ES-I3 (cell line): ENCODE data around the gene ASXL2.
"Not testable (repeated sequence)": the region's sequence is repeated elsewhere in the genome, so short reads cannot be mapped to it uniquely, and the experiment has no call there.

Experiments
- H3K36me3 ChIP-seq: 2 replicates; pipeline ENCODE4 v1.6.1; 2013; ENCODE audit warnings: mild to moderate bottlenecking, low read length, control low read depth, moderate library complexity; ENCODE audit not compliant: insufficient read depth
- H3K4me1 ChIP-seq: 2 replicates; pipeline ENCODE4 v1.6.1; 2013; ENCODE audit warnings: mild to moderate bottlenecking, control low read depth, low read length; ENCODE audit not compliant: insufficient read depth
- H3K9ac ChIP-seq: 2 replicates; pipeline ENCODE4 v1.6.1; 2013; ENCODE audit warnings: low read depth, mild to moderate bottlenecking, low read length, moderate library complexity
- H3K9me3 ChIP-seq: 2 replicates; pipeline ENCODE4 v1.6.1; 2013; ENCODE audit warnings: mild to moderate bottlenecking, low read length, moderate library complexity; ENCODE audit not compliant: control insufficient read depth, insufficient read depth

ASXL2 gene

DNA sequence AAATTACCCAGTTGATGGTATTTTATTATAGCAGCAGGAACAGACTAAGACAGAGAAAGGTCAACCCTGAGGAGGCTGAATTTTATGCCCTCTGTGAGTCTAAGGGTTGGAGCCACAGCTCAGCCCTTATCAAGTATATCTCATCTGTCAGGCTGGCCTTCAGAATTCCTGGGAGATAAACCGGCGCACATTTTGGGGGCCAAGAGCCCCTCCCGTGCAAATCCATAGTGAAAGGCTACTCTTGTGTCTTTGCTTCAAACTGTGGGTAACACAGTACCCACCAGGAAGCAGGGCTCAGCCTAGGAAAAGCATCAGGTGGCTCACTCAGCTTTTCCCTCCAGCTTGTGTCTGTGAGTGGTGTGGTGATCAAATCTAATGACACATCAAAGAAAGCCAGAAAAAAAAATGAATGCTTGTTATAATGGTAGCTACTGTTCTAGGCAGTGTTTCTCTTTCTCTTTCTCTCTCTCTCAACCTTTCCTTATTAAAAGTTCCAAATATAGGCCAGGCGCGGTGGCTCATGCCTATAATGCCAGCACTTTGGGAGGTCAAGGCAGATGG is 25.0 kb upstream of the ASXL2 start:
- Histone ChIP-seq H3K36me3 (no peaks in the 10 kb centered on the region), H3K9me3 (no peaks in the 10 kb centered on the region), H3K4me1 (no peaks in the 10 kb centered on the region), H3K9ac (no peak overlapping the region)

DNA sequence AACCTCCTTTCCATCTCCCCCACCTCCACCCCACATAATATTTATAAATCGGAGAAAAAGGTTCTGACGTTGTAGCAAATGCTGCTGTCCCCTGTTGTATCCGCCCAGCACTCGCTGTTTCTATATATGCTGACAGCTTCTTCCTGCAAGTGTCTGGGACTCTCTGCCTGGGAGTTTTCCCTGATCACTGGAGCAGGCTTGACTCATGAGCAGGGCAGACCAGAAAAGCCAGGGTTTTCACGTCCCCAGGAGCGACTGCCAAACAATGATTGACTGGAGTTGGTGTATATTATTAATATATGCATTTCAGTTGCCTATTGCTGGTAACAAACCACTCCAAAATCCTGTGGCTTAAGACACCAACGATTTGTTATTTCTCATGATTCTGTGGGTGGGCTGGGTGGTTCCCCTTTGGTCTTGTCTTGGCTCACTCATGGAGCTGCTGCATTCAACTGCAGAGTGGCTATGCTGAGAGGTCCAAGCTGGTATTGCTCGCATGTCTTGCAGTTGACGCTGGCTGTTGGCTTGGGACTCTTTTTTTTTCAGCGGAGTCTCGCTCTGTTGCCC is 21.2 kb upstream of the ASXL2 start:
- H3K9ac ChIP-seq: no peak overlapping the region
- no peaks in the 10 kb centered on the region for H3K36me3 ChIP-seq
- H3K4me1 ChIP-seq: peaks cover 5% of the 10 kb centered on the region; the same call in 1 of the 2 replicates
- no peaks in the 10 kb centered on the region for H3K9me3 ChIP-seq

DNA sequence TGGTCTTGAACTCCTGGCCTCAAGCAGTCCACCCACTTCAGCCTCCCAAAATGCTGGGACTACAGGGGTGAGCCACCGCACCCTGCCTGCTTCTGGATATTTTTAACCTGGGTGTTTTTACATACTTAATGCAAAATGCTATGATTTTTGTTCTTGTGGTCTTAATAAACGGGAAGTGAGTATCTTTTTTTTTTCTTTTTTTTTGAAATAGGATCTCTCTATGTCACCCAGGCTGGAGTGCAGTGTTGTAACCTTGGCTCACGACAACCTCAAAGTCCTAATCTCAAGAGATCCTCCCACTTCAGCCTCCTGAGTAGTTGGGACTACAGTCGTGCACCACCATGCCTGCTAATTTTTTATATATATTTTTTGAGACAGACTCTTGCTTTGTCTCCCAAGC is 19.2 kb upstream of the ASXL2 start:
- H3K36me3 ChIP-seq: no peaks in the 10 kb centered on the region
- no peaks in the 10 kb centered on the region for H3K9me3 ChIP-seq
- H3K9ac ChIP-seq: no peak overlapping the region
- peaks cover 5% of the 10 kb centered on the region; the same call in 1 of the 2 replicates for H3K4me1 ChIP-seq

DNA sequence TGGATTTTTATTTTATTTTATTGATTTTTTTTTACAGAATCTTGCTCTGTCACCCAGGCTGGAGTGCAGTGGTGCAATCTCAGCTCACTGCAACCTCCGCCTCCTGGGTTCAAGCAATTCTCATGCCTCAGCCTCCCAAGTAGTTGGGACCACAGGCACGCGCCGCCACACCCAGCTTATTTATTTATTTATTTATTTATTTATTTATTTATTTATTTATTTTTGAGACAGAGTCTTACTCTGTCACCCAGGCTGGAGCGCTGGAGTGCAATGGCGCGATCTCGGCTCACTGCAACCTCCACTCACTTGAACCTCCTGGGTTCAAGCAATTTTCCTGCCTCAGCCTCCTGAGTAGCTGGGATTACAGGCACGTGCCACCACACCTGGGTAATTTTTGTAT is 18.0 kb upstream of the ASXL2 start:
- H3K4me1 ChIP-seq, H3K9me3 ChIP-seq, H3K36me3 ChIP-seq, H3K9ac ChIP-seq: not testable (repeated sequence)

GRCh38 chr2:25895610-25896009 is 17.3 kb upstream of the ASXL2 start:
- H3K4me1 ChIP-seq: peaks cover 5% of the 10 kb centered on the region; the same call in 1 of the 2 replicates
- no peak overlapping the region for H3K9ac ChIP-seq
- H3K36me3 ChIP-seq: no peaks in the 10 kb centered on the region
- no peaks in the 10 kb centered on the region for H3K9me3 ChIP-seq

- H3K36me3 ChIP-seq: no peaks in the 10 kb centered on the region
- peaks cover 5% of the 10 kb centered on the region; the same call in 1 of the 2 replicates for H3K4me1 ChIP-seq
- no peaks in the 10 kb centered on the region for H3K9me3 ChIP-seq
- no peak overlapping the region for H3K9ac ChIP-seq
Measured at GRCh38 chr2:25895018-25895417, 16.7 kb upstream of the ASXL2 start.

DNA sequence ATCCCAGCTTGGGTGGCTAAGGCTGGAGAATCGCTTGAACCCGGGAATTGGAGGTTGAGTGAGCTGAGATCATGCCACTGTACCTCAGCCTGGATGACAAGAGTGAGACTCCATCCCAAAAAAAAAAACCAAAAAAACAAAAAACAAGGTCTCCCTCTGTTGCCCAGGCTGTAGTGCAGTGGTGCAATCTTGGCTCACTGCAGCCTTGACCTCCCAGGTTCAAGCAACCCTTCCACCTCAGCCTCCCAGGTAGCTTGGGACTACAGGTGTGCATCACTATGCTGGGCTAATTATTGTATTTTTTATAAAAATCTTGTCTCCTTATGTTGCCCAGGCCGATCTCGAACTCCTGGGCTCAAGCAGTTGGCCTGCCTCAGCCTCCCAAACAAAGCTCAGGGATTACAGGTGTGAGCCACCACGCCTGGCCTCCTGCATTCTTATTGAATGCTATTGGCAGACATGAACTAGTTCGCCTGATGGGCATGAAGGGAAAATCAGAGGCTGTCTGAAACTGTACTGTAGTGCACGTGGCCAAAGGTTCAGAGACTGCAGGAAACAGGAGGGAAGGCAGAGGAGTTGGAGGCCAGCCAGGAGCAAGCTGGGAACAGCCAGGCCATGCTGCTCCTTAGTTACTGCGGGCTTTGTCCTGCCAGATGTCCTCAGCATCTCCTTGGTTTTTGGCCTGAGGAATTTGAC is 16.0 kb upstream of the ASXL2 start:
- Histone ChIP-seq H3K9ac (no peak overlapping the region), H3K4me1 (peaks cover 5% of the 10 kb centered on the region; the same call in 1 of the 2 replicates), H3K36me3 (no peaks in the 10 kb centered on the region), H3K9me3 (no peaks in the 10 kb centered on the region)

DNA sequence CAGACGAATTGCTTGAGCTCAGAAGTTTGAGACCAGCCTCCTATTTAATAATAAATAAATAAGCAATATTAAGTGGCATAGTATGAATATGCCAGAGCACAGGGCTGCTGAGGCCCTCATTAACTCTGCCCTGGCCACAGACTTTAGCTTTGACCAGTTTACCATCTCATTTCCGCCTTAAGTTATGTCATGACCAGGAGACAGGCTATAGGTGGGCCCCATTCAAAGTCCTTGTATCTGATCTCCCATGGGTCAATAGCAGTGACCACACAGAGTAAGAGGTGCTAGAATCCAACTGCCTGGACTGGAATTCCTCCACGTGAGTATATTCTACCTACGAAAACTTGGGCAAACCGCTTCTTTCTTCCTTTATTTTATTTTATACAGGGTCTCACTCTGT is 13.4 kb upstream of the ASXL2 start:
- H3K9ac ChIP-seq: no peak overlapping the region
- H3K9me3 ChIP-seq: no peaks in the 10 kb centered on the region
- H3K4me1 ChIP-seq: peaks cover 5% of the 10 kb centered on the region; the same call in 1 of the 2 replicates
- H3K36me3 ChIP-seq: no peaks in the 10 kb centered on the region

GRCh38 chr2:25887624-25888242 is 9.4 kb upstream of the ASXL2 start:
- H3K9ac ChIP-seq: no peak overlapping the region
- H3K4me1 ChIP-seq: no peaks in the 10 kb centered on the region
- no peaks in the 10 kb centered on the region for H3K9me3 ChIP-seq
- no peaks in the 10 kb centered on the region for H3K36me3 ChIP-seq

GRCh38 chr2:25885933-25886332 is 7.6 kb upstream of the ASXL2 start:
- H3K4me1 ChIP-seq: no peaks in the 10 kb centered on the region
- H3K36me3 ChIP-seq: no peaks in the 10 kb centered on the region
- no peak overlapping the region for H3K9ac ChIP-seq
- H3K9me3 ChIP-seq: no peaks in the 10 kb centered on the region

DNA sequence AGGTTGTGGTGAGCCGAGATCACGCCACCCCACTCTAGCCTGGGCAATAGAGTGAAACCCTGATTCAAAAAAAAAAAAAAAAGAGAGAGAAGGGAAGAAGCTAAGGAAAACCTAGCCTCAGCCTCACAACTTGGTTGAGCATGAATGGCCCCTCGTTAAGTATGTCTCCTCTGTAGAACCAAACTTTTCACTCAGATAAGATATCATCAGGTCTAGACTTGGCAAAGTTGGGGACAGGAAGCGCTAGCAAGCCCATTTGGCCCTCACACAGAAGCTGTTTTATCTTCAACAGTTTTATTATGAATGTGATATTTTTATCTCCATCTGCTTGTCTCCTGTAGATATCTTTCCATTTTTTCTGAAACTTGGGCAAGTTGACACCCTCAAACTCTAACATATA is 3.5 kb upstream of the ASXL2 start:
- no peak overlapping the region for H3K9ac ChIP-seq
- peaks cover 9% of the 10 kb centered on the region for H3K4me1 ChIP-seq
- H3K9me3 ChIP-seq: no peaks in the 10 kb centered on the region
- no peaks in the 10 kb centered on the region for H3K36me3 ChIP-seq

DNA sequence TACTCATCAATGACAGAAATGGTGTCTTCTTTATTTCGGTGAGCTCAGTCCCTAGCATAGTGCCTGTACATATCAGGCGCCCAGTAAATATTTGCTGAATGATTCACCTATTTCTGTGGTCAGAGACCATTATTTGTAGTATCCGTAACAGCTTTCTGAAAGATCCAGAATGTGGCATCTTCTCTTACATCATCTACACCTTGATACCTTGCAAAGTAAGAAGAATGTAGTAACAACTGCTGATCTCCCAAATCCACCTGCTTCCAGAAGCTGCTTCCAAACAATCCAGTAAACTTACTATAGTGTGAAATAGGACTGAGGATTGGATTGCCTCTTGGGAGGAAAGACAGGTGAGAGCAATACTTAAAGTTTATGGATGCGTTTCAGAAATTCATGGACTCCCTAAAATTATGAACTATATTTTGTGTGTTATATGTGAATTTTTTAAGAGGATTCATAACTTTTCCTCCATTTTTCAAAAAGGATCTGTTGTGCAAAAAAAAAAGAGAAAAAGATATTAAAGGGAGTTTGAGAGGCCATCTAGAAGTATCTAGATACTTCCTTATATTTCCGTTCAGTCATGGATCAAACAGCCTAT is 945 bp upstream of the ASXL2 start:
- peaks cover 11% of the 10 kb centered on the region for H3K4me1 ChIP-seq
- H3K9me3 ChIP-seq: no peaks in the 10 kb centered on the region
- H3K9ac ChIP-seq: peak overlapping the region; percentile 51
- H3K36me3 ChIP-seq: 0 out of 2 replicates have a peak, but pooled peaks cover 2% of the 10 kb centered on the region

- Histone ChIP-seq H3K36me3 (0 out of 2 replicates have a peak, but pooled peaks cover 2% of the 10 kb centered on the region), H3K9me3 (no peaks in the 10 kb centered on the region), H3K9ac (peak overlapping the region; percentile 89), H3K4me1 (peaks cover 11% of the 10 kb centered on the region)
Measured at GRCh38 chr2:25877431-25878360, 591 bp downstream of the ASXL2 start.
